ENCODE data around the gene PRR33.
"Not testable (repeated sequence)": the region's sequence is repeated elsewhere in the genome, so short reads cannot be mapped to it uniquely, and the experiment has no call there.

The PRR33 gene

DNA sequence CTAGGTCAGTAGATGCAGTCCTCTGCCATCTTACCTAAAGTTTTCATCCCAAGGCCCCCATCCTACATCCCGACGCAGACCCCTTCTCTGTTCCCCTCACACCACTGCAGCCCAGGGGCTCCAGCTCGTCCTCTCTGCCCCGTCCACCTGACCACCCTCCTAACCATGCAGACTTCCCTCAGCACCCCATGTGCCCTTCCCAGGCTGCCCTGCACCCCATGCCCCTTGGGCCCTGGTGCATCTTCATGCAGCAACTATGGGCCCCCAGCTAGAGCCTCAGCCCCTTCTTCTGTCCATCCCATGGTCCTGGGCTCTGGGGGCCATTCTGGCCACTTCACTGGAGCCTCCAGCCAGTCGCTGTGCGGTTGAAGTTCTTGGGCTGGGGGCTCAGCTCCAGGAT, 2.9 kb downstream of the PRR33 start:
- no peak for DNase-seq

DNA sequence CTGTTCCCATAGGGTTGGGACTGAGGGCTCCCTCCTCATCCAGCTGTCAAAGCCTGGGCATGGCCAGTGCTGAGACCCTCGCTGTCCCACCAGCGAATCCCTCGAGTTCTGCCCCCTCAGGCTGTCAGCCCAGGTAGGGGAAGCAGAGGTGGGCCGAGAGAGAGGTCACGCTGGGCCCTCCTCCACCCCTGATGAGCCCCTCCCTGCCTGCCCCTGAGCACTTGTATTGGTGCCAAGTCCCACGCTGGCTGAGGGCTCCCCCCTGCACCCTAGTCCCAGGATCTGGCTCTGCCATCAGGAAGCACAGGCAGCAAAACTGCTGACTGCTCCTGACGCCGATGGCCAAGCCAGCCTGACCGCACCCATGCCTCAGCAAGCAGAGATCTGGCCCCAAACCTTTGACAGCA, 3.3 kb downstream of the PRR33 start:
- DNase-seq = no peak

DNA sequence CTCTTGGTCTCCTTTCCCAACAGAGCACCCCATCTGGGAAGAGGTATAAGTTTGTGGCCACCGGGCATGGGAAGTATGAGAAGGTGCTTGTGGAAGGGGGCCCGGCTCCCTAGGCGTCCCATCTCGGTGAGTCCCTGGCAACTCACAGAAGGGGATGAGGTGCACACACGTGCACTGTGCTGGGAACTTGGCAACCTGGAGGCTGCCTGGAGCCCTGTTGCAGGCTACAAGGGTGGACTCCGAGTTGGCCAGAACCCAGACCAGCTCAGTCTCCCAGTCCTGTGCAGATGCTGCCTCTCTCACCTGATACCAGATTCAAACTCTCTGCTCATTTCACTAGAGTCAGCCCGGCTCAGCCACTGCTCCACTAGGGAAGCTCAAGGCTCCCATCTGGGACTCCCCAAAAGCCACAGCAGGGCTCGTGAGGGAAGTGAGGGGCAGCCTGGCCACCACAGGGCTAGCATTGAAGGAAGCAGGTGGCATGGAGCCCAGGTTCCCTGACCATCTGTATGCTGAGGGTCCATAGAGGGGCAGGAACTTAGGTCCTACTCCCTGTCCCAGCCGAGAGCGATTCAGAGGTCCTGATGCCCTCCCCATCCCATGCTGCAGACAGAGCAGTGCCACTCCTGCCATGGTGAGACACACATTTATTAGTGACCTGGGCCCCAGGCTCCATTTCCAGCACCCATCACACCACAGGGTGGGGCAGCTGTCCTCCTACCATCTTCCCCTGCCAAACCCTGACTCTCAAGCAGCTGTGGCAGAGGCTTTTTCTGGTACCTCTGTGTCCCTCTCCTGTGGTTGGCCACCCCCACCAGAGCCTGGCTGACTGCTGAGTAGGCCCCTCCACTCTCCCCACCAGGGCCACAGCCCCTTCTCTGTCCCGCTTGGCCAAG, 4.0 kb downstream of the PRR33 start:
- DNase-seq = no peak

DNA sequence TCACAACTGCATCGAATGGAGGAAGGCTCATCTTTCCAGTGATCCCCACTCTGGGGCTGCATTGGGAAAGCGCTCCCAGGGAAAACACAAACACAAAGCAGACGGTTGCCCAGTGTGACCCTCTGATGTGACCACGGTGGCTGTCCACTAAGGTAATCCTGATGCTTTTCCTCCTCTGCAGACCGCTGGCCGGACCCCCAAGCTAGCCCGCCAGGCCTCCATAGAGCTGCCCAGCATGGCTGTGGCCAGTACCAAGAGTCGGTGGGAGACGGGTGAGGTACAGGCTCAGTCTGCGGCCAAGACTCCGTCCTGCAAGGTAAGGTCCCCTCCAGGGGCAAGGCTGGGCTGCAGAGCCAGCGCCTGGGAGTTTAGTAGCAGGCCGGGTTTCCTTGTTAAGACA, 5.1 kb downstream of the PRR33 start:
- DNase-seq = not testable (repeated sequence)

DNA sequence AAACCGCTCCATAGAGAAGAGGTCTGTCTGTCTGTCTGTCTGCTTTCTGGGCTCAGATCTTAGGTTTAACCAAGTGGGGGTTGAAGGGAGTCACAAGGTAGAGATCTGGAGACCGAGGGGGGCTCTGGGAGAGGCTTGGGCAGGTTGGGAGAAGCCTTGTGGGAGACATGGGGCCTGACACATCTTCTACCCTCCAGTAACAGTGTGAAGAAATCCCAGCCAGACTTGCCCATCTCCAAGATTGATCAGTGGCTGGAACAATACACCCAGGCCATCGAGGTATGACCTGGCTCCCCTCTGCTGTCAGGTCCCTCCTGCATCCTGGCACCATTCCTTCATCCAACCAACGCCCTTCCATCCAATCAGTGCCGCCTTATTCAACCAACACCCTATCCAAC, 7.4 kb downstream of the PRR33 start:
- DNase-seq = no peak

DNA sequence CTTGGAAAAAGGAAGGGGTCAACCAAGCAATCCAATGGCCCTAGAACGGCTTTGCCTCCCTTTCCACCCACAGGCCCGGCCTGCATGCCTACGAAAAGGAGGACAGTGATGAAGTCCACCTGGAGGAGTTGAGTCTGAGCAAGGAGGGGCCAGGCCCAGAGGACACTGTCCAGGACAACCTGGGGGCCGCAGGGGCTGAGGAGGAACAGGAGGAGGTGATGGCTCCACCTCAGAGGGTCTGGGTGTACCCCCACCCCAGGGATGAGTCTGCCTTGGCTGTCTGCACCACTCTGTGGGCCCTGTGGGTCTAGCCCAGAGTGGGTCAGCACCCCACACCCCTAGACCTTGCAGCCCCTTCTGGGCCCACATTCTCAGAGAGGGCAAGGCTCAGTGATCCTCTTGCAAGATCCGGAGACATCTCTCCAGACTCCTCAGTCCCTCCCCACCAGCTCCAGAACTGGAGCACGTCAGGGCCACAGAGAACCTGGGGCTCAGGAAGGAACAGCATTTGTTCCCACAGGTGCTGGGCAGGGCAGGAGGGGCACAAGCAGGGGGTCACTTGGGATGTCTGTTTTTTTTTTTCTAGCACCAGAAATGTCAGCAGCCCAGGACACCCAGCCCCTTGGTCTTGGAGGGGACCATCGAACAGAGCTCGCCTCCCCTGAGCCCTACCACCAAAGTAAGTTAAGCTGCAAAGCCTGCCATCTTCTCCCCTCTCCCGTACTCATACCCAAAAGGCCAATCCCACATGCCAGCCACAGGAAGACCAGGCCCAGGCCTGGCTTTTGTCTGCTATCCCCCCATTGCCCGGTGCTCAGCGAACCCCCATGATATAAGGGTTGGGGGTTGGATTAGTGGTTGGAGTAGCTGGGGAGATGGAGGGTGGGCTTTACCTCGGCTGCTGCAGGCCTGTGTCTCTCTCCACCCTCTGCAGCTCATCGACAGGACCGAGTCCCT, 8.1 kb downstream of the PRR33 start:
- DNase-seq = no peak

DNA sequence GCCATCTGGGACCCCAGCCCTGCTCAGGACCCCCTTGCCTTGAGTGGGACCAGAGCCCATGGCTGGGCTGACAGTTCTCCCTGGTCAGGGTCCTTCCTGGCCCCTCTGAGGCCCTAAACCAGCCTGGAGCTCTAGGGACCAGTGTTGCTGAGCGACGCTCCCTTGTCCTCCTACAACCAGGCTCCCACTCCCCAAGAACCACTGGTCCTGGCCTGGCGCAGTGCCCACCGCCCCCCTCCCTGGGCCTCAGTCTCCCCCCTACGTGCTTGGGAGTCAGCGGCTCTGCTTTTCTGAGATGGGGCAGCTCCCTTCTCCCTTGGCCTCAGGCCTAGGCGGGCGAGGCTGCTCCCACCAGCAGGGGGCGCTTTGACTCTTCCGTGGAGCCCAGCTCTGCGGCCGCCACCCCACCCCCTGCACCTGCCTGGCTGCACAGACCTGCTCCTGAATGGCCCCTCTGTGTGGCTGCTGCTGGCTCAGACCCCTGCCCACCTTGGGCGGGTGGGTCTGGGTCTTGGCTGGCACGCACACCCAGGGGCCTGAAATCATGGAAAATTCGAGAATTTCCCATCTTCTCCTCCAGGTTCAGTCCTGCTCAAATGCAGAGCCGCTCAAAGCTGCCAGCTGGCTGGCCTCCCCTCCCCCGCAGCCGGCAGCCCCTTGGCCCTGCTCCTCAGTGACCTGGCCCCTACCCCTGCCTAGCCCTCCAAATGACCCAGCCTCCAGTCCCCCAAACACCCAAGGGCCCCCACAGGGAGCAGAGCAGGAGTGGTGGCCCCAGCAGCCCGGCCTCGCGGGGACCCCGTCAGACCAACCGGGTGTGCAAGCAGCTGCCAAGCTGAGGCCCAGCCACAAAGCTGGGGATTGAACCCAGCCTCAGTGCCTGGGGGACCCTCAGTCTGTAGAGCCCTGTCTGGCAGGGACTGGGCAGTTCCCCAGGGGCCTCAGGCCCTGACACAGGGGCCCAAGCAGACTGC, 9.1 kb downstream of the PRR33 start:
- DNase-seq = peak; percentile 81

DNA sequence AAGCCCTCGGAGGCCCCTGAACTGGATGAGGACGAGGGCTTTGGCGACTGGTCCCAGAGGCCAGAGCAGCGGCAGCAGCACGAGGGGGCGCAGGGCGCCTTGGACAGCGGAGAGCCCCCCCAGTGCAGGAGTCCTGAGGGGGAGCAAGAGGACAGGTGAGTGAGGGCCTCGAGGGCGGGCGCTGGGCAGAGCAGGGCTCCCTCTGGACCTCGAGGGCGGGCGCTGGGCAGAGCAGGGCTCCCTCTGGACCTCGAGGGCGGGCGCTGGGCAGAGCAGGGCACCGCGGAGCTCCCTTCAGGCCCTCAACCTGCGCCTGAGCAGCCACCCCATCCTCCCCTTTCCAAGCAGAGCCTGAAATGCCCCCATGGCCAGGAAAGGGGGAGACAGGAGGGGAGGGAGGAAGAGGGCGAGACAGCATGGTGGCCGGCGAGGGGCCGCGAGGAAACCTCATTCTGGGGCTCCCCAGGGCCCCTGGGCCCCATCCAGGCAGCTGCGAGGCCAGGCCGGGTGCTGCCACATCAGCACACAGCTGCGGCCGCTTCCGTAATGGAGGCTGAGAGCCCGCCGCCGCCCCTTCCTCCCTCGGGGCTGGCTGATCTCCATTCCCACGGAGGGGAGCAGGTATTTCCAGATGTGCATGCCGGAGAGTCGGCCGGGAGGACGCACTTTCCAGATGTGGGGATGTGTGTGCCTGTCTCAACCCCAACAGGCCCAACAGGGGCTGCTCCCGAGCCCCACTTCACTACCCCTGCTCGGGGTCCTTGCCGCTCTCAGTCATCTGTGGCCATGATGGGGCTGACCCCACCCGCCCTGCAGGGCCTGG, 10.0 kb downstream of the PRR33 start:
- DNase-seq = no peak

DNA sequence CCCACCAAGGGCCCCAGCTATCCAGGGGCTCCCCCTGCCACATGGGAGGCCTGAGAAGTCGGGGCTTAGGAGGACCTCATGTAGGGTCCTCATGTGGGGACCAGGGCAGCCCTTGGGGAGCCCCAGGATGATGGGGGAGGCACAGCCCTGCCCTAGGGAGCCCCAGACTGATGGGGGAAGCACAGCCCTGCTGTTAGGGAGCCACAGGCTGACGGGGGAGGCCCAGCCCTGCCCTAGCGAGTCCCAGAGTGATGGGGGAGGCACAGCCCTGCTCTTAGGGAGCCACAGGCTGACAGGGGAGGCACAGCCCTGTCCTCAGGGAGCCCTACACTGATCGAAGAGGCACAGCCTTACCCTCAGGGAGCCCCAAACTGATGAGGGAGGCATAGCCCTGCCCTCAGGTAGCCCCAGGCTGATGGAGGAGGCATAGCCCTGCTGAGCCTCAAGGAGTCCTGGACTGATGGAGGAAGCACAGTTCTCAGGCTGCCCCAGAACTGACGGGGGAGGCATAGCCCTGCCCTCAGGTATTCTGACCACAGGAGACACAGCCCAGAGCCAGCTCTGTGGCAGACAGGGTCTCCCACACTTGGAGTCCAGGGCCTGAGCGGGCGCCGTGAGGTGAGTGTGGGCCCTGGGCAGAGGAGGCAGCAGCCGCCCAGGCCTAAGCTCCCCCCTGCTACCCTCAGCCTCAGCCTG, 10.8 kb downstream of the PRR33 start:
- DNase-seq = no peak

DNA sequence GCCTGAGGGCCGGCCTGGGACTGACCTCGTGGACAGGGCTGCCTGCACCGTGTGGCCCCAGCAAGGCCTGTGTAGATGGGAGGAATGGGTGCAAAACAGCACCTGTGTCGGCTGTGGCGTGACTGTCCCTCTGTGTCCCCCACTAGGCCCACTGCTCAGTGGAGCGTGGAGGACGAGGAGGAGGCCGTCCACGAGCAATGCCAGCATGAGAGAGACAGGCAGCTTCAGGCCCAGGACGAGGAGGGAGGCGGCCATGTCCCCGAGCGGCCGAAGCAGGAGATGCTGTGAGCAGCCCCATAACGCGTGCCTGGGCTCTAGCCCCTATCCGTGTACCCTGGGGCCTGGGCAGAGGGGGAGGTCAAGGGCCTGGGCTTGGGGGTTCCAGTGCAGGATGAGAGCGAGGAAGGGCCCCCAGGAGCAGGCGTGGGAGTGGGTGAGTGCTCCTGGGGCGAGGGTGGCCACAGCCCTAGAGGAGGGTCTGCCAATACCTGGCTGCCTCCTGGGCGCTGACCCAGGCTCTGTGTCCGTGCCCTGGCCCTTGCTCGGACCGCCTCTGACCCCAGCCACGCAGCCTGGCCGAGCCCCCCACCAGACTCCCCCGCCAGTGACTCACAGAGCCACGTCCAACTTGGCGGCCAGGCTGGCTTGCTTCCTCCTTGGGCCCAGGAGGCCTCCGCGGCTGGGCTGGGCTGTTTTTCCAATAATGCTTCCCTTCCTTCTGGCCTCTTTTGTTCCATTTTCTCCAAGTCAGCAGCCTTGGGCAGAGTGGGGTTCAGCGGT, 11.6 kb downstream of the PRR33 start:
- no peak for DNase-seq

DNA sequence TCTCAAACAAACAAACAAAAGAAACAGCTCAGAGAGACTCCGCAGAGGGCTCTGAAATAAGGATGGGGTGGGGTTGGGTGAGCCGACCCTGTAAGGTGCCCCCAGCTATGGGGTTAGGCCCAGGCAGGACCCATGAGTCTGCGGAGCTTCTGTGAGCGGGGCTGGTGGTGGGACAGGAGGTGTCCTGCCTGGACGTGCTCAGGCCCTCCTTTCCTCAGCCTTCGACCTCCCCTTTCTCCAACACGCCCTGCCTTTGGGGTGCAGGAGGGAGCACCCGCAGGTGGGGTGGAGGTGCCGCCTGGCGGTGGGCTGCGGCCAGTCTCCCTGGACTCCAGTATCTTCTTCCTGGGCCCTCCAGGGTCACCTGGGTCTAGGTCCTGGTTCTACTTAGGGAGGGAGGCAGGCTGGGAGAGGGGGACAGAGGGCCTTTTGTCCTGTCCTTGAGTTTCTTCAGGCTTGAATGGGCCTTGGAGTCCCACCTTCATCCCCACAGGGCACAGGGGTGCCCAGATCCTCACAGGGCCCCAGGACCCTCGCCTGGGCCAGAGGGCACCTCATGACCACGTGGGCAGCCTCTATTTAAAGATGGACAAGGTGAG, 12.3 kb downstream of the PRR33 start:
- DNase-seq = no peak

DNA sequence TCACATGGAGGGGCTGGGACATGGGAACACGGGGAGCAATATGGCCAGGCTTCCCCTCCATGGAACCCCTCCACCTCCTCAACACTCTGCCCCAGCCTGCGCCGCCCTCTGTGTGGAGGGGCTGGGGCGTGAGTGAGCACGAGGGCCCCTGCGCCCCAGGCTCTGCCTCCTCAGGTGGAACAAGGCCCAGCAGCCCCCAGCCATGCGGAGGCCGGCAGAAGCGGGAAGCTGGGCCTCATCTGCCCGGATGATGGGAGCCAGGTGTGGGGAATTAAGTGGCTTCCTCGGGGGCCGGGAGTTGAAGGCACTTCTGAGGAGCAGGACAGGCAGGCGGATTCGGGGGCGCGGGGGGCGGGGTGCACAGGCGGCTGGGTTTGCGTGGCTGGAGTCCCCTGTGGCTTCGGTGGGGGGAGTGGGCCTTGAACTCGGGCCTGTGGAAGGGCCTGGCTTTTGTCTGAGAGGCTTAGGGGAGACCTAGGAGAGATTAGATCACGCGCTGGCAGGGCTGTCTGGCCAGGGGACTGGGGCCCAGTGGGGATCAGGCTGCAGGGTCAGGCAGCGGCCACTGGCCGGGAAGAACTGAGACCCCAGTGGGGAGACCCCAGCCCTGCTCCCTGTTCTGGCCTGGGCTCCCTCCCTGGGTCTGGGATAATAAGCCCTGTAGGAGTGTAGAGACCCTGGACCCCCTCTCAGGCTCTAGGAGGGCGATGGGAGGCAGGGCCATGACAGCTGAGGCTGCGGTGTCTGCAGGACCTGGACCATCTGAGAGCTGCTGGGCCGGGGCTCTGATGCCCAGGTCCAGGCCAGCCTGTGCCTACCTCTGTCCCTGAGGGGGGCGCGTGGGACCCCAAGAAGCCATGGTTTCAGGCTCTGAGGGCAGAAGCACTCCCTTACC, 13.3 kb downstream of the PRR33 start:
- DNase-seq = no peak

DNA sequence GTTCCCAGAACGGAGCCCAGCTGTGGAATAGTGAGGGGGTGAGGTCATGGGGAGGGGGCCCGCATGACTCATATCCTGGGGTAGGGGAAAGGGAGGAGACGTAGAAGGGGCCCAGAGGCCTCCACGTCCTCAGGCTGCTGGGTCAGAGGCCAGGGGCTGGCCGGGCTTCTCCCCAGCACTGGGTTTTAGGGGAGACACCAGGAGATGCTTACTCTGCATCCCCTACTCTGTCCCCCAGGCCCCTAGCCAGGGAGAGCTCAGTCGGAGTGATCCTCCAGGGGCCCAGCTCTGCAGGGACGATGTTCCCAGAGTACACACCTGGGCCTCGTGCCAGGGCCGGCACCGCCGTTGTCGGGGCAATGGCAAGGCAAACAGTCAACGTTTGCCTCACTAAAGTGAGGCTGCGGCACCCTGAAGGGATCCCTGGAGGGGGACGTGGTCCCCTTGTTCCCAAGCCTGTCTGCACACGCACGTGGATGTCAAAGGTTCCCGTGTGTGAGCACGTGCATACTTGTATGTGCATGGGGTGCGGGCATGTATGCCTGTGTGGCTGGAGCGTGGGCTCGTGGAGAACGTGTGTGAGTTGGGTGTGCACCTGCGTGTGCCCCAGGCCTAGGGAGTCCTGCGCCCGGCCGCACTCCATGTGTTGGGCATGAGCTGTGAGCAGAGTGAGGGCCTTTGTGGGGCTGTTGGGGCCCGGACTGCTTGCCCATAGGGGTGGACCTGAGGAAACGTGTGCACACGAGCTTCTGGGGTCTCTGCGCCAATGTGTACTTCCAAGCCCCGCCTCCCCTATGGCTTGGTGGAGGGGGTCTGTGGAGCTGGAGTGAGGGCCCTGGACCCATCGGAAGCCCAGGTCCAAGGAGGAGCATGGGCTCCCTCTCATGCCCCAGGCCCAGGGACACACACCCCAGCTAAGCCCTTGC, 14.2 kb downstream of the PRR33 start:
- peak; percentile 77 for DNase-seq

DNA sequence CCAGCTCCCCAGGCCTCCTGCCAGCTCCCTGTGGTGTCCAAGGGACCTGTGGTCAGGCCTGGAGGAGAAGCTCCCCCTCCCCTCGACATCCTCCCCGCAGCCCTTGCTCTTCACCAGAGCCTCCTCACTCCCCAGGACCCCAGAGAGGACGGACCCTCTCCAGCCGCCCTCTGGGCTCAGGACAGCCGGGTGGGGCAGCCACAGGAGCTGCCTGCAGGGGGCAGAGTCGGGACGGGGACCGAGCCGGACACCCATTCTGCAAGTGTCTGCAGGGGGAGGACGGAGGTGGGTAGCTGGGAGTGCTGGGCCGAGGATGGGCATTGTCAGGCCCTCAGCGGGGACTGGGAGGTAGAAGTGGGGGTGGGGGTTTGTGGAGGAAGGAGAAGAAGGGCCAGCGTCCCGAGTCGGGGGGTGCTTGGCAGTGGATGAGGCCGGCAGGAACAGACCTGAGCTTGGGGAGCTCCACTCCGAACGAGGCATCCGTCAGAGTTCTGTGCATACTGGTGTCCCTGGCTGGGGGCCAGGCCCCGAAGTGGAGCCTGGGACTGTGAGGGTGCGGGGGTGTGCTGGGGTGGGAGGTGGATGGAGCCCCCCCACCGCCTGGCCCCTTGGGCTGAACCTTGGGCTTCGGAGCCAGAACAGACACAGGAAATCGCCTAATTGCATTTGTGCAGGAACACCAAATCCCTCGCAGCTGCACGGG, 15.2 kb downstream of the PRR33 start:
- peak; percentile 17 for DNase-seq

DNA sequence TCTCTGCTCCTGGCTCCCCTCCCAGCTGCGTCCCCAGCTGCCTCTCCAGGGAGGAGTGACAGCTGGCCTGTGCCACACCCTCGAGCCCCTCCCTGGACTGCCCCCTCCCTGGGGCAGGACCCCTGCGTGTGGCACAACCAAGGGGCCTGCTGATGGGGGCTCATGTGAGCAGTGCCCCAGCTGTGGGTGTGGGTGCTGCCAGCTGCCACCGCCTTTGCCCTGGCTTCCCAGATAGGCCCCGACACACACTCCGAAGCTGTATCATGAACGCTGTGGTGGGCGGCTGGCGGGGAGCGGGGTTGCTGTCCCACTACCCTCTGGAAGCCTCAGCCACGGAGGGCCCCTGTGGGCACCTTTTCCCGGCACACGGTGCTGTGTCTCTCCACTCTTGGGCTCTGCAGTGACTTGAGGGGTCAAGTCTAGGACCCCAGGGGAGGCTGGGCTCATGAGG, 15.8 kb downstream of the PRR33 start:
- not testable (repeated sequence) for DNase-seq

DNA sequence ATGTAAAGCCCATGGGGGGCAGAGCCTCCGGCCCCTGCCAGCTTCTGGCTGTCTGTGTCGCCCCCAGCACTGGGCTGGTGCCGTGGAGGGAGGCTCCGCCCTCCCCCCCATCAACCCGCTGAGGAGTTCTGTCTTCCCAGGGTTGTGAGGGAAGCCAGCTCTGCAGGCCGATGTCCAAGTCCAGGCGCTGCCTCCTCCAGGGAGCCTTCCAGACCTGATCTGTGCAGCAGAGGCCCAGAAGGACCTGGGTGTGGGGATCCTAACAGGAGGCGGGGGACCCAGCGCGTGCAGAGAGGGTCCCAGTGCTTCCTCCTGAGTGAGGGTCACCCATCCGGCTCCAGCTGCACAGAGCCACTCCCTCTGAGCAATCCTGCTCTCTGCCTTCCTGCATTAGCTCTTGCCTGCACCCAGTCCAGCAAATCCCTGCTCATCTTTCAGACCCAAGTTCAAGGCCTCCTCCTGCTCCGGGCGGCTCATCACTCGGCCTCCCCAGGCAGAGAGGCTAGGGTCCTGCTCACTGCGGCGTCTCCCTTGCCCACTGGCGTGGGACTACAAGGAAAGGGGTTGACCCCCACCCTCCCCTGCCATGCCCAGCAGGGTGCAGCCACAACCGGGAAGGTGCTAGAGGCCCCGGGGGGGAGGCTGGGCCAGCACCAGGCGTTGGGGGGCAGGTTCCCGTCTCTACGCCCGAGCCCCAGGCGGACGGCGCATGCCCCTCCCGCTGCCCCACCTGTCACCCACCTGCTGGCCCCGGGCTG, 16.4 kb downstream of the PRR33 start:
- peak; percentile 72 for DNase-seq

All from NCI-H69 (cell line).